Umbilical cord (tissue), 2 donors: ENCODE results near the gene PPP6C. TPM values are rescaled to one million over a fixed set of nuclear protein-coding genes. Genes with fewer than 3 reads are reported as not detected.
"Not testable (repeated sequence)": the region's sequence is repeated elsewhere in the genome, so short reads cannot be mapped to it uniquely, and the experiment has no call there.

ENCODE experiments used
- DNase-seq: peaks from one replicate; pipeline ENCODE4 v3.0.0-alpha.2; 2015; ENCODE audit warnings: low spot score
- total RNA-seq: library from RNA; depleted of rRNA; stranded (reverse); fragments of >200 nt; gene quantifications from one replicate; pipeline ENCODE4 v1.2.3, GENCODE V29; 2014; ENCODE audit warnings: low replicate concordance; ENCODE audit not compliant: insufficient read depth

The PPP6C gene
- total RNA-seq, 1 donor from 2014 or later: 8.9 TPM

DNA sequence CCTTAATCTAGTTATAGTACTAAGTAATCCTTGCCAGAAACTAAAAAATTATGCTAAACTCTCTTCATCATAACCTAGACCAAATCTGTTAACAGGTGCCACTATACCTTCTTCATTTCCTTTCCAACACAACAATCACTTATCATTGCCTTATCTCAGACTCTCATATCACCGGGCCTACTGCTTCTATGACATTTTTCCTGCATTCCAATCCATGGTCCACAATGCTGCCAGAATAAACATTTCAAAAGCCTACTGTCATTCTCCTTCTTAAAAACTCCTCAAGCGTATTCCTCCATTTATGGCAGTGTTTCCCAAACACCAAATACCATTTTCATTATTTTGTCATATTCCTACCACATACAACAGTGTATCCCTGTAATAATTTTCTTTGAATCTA lies 6.5 kb downstream of the PPP6C start:
- DNase-seq: peak; percentile 5

DNA sequence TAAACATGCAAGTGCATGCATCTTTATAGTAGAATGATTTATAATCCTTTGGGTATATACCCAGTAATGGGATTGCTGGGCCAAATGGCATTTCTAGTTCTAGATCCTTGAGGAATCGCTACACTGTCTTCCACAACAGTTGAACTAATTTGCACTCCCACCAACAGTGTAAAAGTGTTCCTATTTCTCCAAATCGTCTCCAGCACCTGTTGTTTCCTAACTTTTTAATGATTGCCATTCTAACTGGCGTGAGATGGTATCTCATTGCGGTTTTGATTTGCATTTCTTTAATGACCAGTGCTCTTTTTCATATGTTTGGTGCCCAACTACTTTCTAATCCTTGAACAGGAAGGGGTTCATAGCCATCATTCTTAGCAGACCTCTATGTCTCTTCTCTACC lies 7.8 kb downstream of the PPP6C start:
- DNase-seq: not testable (repeated sequence)

DNA sequence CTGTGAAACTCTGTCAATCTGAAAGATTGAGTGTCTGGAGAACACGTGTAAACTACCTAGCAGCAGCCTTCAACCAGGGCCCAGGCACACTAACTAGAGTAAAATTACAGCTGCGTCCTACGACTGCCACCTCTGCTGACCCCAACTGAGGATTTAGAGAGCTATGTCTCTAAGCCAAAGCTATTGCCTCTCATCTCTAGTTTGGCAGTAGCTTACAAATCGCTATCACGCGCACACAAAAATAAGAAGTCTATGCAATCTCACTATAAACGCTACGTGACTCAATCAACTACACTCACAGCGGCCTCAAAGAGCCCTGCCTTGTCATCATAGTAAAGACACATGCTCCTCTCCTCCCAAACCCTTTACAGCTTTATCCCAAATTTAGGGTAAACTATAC lies 8.7 kb downstream of the PPP6C start:
- DNase-seq: no peak

DNA sequence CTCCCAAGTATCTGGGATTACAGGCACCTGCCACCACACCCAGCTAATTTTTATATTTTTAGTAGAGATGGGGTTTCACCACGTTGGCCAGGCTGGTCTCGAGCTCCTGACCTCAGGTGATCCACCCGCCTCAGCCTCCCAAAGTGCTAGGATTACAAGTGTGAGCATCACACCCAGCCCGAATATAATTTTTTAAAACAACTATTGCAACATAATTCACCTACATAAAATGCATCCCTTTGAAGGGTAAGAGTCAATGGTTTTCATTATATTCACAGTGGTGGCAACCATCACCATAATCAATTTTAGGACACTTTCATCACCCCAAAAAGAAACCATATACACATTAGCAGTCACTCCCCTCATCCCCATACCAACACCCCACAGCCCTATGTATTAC lies 9.8 kb downstream of the PPP6C start:
- DNase-seq: not testable (repeated sequence)

DNA sequence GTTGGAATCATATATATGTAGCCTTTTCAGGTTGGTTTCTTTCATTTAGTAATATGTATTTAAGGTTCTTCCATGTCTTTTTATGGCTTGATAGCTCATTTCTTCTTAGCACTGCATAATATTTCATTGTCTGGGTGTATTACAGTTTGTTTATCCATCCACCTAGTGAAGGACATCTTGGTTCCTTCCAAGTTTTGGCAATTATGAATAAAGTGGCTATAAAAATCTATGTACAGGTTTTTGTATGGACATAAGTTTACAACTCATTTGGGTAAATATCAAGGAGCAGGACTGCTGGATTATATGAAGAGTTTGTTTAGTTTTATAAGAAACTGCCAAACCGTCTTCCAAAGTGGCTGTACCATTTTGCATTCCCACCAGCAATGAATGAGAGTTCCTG lies 11.7 kb downstream of the PPP6C start:
- DNase-seq: no peak

DNA sequence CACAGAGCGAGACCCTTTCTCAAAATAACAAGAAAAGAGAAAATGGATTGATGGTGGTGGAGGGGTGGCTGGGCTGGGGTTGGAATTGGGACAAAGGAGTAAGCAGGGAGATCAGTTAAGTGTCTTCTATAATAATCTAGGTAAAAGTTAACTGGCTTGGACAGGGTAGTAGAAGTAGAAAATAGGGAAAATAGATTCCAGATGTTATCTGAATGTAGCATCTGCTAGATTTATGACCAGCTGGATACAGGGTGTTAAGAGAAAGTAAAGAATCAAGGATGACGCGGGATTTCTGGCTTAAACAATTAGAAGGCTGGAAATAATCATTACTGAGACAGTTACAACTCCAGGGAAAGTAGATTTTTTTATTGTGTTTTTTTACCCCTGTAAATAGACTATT lies 13.0 kb downstream of the PPP6C start:
- no peak for DNase-seq

DNA sequence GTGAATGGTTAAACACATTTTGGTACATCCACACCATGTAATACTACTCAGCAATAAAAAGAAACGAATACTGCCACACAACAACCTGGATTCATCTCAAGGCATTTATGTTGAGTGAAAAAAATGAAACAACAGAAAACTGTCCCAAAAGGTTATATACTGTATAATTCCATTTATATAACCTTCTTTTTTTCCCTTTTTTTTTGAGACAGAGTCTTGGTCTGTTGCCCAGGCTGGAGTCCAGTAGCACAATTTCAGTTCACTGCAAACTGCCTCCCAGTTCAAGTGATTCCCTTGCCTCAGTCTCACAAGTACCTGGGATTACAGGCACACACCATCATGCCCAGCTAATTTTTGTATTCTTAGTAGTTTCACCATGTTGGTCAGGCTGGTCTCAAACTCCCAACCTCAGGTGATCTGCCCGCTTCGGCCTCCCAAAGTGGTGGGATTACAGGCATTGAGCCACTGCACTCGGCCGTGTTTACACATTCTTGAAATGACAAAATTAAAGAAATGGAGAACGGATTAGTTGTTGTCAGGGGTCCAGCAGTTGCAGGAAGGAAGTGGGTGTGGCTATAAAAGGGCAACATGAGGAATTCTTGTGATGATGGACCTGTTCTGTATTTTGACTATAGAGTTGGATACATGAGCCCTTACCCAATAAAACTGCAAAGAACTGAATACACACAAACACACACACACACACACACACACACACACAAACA lies 17.4 kb downstream of the PPP6C start:
- DNase-seq: no peak

DNA sequence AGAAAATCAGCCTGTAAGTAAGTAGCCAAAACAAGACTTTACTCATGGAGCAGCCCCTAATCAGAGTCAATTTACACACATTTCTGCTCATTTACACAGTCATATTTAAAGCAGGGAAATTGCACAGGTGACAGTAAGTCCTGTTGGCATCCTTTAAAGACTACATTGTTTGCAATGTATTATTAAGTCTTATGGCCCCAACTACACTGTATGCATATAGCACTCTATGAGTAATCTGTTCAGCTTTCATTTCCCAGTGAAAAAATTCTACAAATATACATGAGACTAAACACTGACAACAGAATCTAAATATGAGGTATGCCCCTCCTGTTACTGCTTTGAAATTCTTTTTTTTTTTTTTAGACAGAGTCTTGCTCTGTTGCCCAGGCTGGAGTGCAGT lies 19.7 kb downstream of the PPP6C start:
- DNase-seq: no peak

DNA sequence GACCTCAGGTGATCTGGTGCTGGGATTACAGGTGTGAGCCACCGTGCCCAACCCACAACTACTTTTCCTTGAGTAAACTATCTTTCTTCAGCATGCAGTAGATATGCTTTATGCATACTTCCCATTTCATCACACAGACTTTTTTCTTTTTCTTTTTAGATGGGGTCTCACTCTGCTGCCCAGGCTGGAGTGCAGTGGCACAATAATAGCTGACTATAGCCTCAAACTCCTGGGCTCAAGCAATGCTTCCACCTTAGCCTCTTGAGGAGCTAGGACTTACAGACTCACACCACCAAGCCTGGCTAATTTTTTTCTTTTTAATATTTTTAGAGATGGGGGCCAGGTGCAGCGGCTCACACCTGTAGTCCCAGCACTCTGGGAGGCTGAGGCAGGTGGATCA lies 22.8 kb downstream of the PPP6C start:
- no peak for DNase-seq

DNA sequence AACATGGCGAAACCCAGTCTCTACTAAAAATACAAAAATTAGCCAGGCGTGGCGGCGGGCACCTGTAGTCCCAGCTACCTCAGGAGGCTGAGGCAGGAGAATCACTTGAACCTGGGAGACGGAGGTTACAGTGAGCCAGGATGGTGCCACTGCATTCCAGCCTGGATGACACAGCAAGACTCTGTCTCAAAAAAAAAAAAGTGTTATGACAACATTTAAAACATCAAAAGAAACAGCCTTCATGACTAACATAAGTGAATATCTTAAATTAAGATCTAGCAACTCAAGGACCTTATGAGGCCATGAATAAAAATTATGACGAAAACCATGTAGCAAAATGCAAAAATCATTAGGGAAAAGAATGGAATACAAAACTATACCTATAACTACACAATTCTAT lies 26.7 kb downstream of the PPP6C start:
- not testable (repeated sequence) for DNase-seq

DNA sequence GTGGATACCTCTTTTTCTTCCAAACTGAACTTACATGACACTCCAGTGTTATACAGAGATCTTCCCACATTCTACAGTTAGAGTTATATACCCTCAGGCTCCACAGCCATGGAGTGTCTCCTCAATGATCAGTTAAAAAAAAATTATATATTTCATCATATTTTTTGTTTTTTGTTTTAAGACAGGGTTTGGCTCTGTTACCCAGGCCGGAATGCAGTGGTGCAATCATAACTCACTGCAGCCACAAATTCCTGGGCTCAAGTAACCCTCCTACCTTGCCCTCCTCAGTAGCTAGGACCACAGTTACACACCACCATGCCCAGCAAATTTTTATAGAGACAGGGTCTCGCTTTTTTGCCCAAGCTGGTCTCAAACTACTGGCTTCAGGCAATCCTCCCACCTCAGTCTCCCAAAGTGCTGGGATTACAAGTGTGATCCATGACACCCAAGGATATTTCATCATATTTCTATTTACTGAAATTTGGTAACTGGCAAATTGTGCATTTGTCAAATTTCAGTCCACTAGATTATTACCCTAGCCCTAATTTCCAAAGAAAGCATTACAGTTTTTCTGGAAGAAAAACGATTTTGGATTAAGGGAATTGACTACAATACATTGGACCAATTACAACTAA lies 28.2 kb downstream of the PPP6C start:
- DNase-seq: no peak

DNA sequence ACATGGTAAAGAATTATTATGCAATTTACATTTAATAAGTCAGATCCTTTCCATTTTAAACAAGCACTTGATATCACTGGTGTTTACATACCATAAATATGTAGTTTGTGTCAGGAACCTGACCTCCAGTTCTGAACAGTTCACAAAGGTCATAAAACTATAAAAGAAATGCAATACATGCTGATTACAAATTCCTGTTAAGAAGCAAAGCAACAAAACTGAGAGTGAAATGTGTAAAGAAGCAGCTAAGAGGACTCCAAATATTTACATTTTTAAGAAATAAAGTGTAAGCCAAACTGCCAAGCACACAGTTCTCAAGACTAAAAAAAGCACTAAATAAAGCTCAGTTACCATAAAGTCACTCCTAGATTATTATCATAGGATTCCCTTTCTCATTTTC lies 28.9 kb downstream of the PPP6C start:
- DNase-seq: no peak

DNA sequence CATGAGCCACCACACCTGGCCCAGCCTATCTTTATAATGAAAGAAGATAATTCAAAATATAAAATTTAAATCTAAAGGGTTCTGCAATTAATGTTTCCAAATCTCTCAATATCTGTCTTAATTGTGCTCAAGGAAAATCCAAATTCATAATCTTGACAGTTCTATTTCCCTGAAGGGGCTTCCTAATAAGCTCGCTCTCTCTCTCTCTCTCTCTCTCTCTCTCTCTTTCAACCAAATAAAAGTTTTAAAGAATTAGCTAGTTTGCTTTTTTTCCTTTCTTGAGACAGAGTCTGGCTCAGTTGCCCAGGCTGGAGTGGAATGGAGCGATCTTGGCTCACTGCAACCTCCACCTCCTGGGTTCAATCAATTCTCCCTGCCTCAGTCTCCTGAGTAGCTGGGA lies 33.1 kb downstream of the PPP6C start:
- DNase-seq: no peak

DNA sequence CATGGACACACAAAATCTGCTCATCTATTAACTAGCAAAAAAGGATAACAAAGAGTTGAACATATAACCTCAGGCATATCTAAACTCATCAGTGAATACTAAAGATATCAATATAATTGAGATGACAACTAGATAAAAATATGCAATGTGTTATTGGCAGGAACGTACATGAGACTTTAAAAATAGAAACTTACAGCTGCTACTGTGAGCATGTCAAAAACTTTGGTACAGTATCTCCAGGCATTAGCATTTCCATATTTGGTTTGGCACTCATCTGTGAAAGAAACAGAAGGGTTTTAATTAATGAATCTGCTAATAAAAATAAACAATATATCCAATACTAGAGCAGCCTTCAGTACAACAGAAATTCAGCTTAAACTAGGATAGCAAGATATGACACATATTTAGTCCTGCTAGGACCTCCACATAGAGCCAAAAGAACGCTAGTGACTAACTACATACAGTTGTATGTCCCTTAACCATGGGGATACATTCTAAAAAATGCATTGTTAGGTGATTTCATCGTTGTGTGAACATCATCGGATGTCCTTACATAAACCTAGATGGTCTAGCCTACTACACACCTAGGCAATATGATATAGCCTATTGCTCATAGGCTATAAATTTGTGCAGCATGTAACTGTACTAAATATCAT lies 35.8 kb downstream of the PPP6C start:
- DNase-seq: no peak

DNA sequence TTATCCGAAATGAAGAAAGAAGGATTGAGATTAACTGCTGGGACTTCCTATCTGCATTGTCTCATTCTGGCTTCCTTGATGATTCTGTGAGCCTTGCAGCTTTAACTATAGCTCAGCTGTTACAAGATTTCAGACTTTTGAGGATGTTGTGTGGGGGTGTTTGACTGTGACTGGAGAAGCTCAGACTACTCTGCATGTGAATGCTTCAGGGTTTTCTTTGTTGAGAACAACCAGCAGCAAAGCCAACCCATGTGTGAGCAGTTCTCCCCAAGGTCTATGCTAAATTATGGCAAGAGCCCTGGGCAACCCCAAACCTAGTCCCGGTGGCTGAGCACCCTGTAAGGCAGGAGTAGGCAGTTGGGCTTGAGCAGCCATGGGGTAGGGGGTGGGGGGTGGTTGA lies 37.9 kb downstream of the PPP6C start:
- no peak for DNase-seq

DNA sequence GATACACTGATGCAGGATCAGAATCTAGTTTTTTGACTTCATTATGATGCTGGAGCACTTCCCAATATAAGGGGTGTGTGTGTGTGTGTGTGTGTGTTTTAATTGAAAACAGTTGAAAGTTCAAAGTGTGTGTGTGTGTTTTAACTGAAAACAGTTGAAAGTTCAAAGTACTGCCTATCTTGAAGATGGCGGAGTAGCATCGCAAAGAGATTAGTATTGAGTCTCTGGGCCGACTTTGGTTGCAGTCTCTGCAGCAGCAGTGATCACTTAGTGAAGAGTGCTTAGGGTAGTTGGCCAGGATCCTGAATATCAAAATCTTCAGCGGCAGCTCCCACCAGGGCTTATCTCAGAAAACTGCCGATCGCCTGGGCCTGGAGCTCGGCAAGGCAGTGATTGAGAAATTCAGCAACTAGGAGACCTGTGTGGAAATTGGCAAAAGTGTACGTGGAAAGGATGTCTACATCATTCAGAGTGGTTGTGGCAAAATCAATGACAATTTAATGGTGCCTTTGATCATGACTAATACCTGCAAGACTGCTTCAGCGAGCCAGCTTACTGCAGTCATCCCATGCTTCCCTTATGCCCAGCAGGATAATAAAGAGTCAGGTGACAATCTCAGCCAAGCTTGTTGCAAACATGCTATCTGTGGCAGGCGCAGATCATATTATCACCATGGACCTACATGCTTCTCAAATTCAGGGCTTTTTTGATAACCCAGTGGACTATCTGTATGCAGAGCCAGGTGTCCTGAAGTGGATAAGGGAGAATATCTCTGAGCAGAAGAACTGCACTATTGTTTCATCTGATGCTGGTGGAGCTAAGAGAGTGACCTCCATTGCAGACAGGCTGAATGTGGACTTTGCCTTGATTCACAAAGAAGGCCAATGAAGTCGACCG lies 39.0 kb downstream of the PPP6C start:
- DNase-seq: no peak

DNA sequence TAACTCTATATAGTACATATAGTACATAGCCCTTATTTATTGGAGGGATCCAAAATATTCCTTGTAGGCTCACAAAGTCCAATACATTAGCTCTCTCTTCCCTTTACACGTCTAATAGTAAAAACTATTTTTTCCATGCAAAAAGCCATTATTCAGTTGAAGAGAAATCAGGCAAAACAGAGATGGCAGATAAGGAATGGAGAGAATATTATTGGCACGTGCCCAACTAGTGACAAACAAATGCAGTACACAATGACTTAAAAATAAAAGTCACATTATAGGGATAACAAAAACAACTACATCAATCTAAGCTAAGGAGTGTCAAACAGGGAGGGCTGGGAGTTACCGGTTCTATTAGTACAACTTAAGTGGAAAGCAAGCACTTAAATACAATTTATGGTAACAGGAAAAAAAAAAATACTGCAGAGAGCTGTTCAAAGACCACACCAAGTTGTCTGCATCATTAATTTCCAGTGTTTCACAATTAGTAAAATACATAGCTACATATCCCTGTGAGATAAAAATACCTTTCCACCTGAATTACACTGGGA lies 42.1 kb downstream of the PPP6C start:
- no peak for DNase-seq

DNA sequence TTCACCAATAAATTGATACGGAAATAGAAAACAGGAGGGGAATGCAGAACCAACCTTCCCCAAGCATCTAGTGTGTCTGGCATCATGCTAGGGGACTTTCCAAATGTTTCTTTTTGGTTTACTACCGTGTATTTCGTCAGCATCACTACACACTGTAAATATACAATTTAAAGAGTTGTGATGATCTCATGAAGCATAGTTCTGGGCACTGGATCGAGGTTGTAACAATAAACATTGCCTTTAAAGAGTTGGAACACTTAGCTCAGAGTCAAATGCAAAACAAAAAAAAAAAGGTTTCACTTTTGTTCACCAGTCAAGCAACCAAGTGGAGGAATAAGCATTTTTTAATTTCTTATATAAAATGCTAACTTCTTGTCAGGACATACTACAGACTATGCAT lies 43.4 kb downstream of the PPP6C start:
- no peak for DNase-seq

DNA sequence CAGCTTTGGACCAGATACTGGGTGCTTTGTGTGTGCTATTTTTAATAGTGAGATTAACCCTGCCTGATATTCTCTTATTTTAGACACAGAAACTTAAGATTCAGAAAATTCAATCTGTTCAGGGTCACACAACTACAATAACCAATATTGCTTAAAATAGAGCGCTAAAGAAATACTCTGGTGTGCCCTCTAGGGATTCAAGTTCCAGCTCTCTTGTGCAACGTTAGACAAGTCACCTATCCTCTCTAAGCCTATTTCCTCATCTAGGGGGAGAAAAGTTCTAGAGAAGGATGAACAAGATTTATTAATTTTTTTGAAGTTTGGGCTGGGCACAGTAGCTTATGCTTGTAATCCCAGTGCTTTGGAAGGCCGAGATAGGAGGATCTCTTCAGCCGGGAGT lies 44.2 kb downstream of the PPP6C start:
- DNase-seq: no peak

DNA sequence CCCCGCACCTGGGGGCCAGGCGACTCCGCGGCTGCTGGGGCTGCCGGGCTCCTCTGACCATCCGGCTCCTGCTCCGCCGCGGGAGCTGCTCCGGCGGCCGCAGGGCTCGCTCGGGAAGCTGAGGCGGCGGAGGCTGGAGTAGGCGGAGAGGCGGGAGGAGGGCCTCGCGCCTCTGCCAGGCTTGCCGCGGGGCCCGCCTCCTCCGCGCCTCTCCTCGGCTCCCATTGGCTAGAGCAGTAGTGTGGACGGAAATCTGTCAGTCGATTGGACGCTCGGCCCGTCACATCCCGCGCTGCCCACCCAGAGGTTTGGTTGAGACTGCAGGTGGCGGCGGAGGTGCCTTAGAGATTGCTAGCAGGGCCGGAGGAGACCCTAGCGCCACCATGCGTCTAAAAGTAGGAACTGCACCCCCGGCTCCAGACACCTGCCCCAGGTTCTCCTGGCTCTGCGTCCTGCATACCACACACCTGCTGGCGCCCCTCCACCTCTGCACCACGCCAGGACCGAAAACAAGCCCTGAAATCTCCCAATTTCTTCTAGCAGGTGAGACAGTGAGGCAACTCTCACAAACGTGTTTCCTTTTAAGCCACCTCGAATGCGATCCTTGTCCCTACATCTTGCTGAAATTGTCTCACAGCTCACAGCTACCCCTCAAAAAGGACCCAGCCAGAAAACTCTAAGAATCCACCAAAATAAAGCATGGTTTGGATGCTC lies 46.1 kb downstream of the PPP6C start, which contains the start of gene SCAI:
TSS of gene SCAI (minus strand) at position 152 of the 714 bp plus-strand sequence. CDS start at position 61, 91 bp downstream.
- peak; percentile 99 for DNase-seq
